HG02588 (cell line): ENCODE measurements around the gene CCL4.
"Not testable (repeated sequence)": the region's sequence is repeated elsewhere in the genome, so short reads cannot be mapped to it uniquely, and the experiment has no call there.

ENCODE experiments used
- ATAC-seq: cut with Tn5 transposase; IDR thresholded peaks from one replicate; pipeline ENCODE4 v1.9.1; 2021; ENCODE audit warnings: mild to moderate bottlenecking, moderate library complexity; ENCODE audit not compliant: unreplicated experiment

The CCL4 gene

GRCh38 chr17:36103401-36103975 lies at the start of gene CCL4:
CCL4 (plus strand) TSS chr17:36103827; CDS start chr17:36103906, 79 bp downstream.
- peak; percentile 86 for ATAC-seq

GRCh38 chr17:36055171-36055570 lies 48.5 kb upstream of the CCL4 start:
- no peak for ATAC-seq

- ATAC-seq = no peak
Measured at GRCh38 chr17:36055921-36056520, 47.6 kb upstream of the CCL4 start.

- no peak for ATAC-seq
Measured at GRCh38 chr17:36057911-36058310, 45.7 kb upstream of the CCL4 start.

GRCh38 chr17:36059406-36059805 lies 44.2 kb upstream of the CCL4 start:
- no peak for ATAC-seq

- ATAC-seq = no peak
Measured at GRCh38 chr17:36060816-36061215, 42.8 kb upstream of the CCL4 start.

GRCh38 chr17:36063786-36064541 lies 39.7 kb upstream of the CCL4 start, which contains the start of gene CCL18:
CCL18 (plus strand) TSS chr17:36064272; CDS start chr17:36064343, 71 bp downstream.
- no peak for ATAC-seq

GRCh38 chr17:36066365-36066985 lies 37.2 kb upstream of the CCL4 start:
- no peak for ATAC-seq

GRCh38 chr17:36068524-36068923 lies 35.1 kb upstream of the CCL4 start:
- no peak for ATAC-seq

- no peak for ATAC-seq
Measured at GRCh38 chr17:36069136-36069535, 34.5 kb upstream of the CCL4 start.

- no peak for ATAC-seq
Measured at GRCh38 chr17:36070427-36070826, 33.2 kb upstream of the CCL4 start.

GRCh38 chr17:36071751-36072150 lies 31.9 kb upstream of the CCL4 start:
- no peak for ATAC-seq

- ATAC-seq = peak; percentile 62
Measured at GRCh38 chr17:36072431-36073121, 31.1 kb upstream of the CCL4 start.

- no peak for ATAC-seq
Measured at GRCh38 chr17:36074365-36074764, 29.3 kb upstream of the CCL4 start.

GRCh38 chr17:36081681-36082471 lies 21.8 kb upstream of the CCL4 start:
- not testable (repeated sequence) for ATAC-seq

- ATAC-seq = peak; percentile 59
Measured at GRCh38 chr17:36082482-36083120, 21.0 kb upstream of the CCL4 start.

- not testable (repeated sequence) for ATAC-seq
Measured at GRCh38 chr17:36083691-36084090, 19.9 kb upstream of the CCL4 start.

- no peak for ATAC-seq
Measured at GRCh38 chr17:36085765-36086164, 17.9 kb upstream of the CCL4 start.

GRCh38 chr17:36086791-36087190 lies 16.8 kb upstream of the CCL4 start:
- no peak for ATAC-seq

- ATAC-seq = not testable (repeated sequence)
Measured at GRCh38 chr17:36087471-36087870, 16.2 kb upstream of the CCL4 start.
